ENCODE results near the gene SOX12. TPM values are rescaled to one million over a fixed set of nuclear protein-coding genes. Genes with fewer than 3 reads are reported as not detected.

The SOX12 gene
- total RNA-seq, 1 experiment from 2014 or later = 3.1 TPM

GRCh38 chr20:297925-298775, 27.2 kb upstream of the SOX12 start:
- H3K27me3 ChIP-seq = no peaks in the 10 kb centered on the region
- peak overlapping the region; percentile 65 for H3K4me3 ChIP-seq
- DNase-seq = peak; percentile 73

GRCh38 chr20:298776-299391, 26.5 kb upstream of the SOX12 start:
- no peak for DNase-seq
- Histone ChIP-seq H3K36me3 (peaks cover 7% of the 10 kb centered on the region), H3K9me3 (no peaks in the 10 kb centered on the region), H3K4me3 (peak overlapping the region; percentile 65), H3K27me3 (no peaks in the 10 kb centered on the region)

More at GRCh38 chr20:297925-298775, 27.2 kb upstream of the SOX12 start:
- Histone ChIP-seq H3K36me3 (peaks cover 7% of the 10 kb centered on the region), H3K9me3 (no peaks in the 10 kb centered on the region)

GRCh38 chr20:300345-300990, 24.9 kb upstream of the SOX12 start:
- DNase-seq = no peak
- no peak overlapping the region for H3K4me3 ChIP-seq
- no peaks in the 10 kb centered on the region for H3K27me3 ChIP-seq
- H3K9me3 ChIP-seq = no peaks in the 10 kb centered on the region
- peaks cover 7% of the 10 kb centered on the region for H3K36me3 ChIP-seq

GRCh38 chr20:301886-302848, 23.2 kb upstream of the SOX12 start:
- H3K27me3 ChIP-seq = no peaks in the 10 kb centered on the region
- DNase-seq = no peak
- H3K9me3 ChIP-seq = no peaks in the 10 kb centered on the region
- no peak overlapping the region for H3K4me3 ChIP-seq
- H3K36me3 ChIP-seq = peaks cover 7% of the 10 kb centered on the region

GRCh38 chr20:305745-306144, 19.6 kb upstream of the SOX12 start:
- no peaks in the 10 kb centered on the region for H3K9me3 ChIP-seq
- H3K36me3 ChIP-seq = no peaks in the 10 kb centered on the region

GRCh38 chr20:308427-309038, 16.8 kb upstream of the SOX12 start:
- Histone ChIP-seq H3K4me3 (no peak overlapping the region), H3K27me3 (no peaks in the 10 kb centered on the region), H3K9me3 (no peaks in the 10 kb centered on the region), H3K36me3 (no peaks in the 10 kb centered on the region)
- DNase-seq = no peak

More at GRCh38 chr20:305745-306144, 19.6 kb upstream of the SOX12 start:
- Histone ChIP-seq H3K27me3 (no peaks in the 10 kb centered on the region), H3K4me3 (no peak overlapping the region)
- no peak for DNase-seq

- Histone ChIP-seq H3K27me3 (no peaks in the 10 kb centered on the region), H3K36me3 (no peaks in the 10 kb centered on the region), H3K9me3 (no peaks in the 10 kb centered on the region), H3K4me3 (peak overlapping the region; percentile 50)
- no peak for DNase-seq
These were observed 16.0 kb upstream of the SOX12 start for GRCh38 chr20:309306-309840.

GRCh38 chr20:309841-310644, 15.3 kb upstream of the SOX12 start:
- Histone ChIP-seq H3K4me3 (peak overlapping the region; percentile 50), H3K27me3 (no peaks in the 10 kb centered on the region), H3K36me3 (no peaks in the 10 kb centered on the region), H3K9me3 (no peaks in the 10 kb centered on the region)
- peak; percentile 97 for DNase-seq

- no peaks in the 10 kb centered on the region for H3K27me3 ChIP-seq
- H3K4me3 ChIP-seq = no peak overlapping the region
- H3K9me3 ChIP-seq = no peaks in the 10 kb centered on the region
- no peak for DNase-seq
- no peaks in the 10 kb centered on the region for H3K36me3 ChIP-seq
These were observed 14.7 kb upstream of the SOX12 start for GRCh38 chr20:310645-311044.

GRCh38 chr20:311609-312008, 13.7 kb upstream of the SOX12 start:
- Histone ChIP-seq H3K4me3 (no peak overlapping the region), H3K9me3 (no peaks in the 10 kb centered on the region), H3K27me3 (no peaks in the 10 kb centered on the region), H3K36me3 (no peaks in the 10 kb centered on the region)
- DNase-seq = no peak

GRCh38 chr20:312067-312466, 13.3 kb upstream of the SOX12 start:
- H3K9me3 ChIP-seq = no peaks in the 10 kb centered on the region
- no peaks in the 10 kb centered on the region for H3K27me3 ChIP-seq
- no peak overlapping the region for H3K4me3 ChIP-seq
- H3K36me3 ChIP-seq = no peaks in the 10 kb centered on the region
- DNase-seq = no peak

- no peaks in the 10 kb centered on the region for H3K9me3 ChIP-seq
- no peak for DNase-seq
- no peaks in the 10 kb centered on the region for H3K27me3 ChIP-seq
- H3K4me3 ChIP-seq = no peak overlapping the region
- H3K36me3 ChIP-seq = no peaks in the 10 kb centered on the region
These were observed 12.5 kb upstream of the SOX12 start for GRCh38 chr20:312866-313265.

GRCh38 chr20:313402-313801, 11.9 kb upstream of the SOX12 start:
- Histone ChIP-seq H3K27me3 (no peaks in the 10 kb centered on the region), H3K36me3 (no peaks in the 10 kb centered on the region), H3K9me3 (no peaks in the 10 kb centered on the region), H3K4me3 (no peak overlapping the region)
- no peak for DNase-seq

GRCh38 chr20:313948-314347, 11.4 kb upstream of the SOX12 start:
- no peaks in the 10 kb centered on the region for H3K36me3 ChIP-seq
- no peaks in the 10 kb centered on the region for H3K27me3 ChIP-seq
- no peak for DNase-seq

More at GRCh38 chr20:313948-314347, 11.4 kb upstream of the SOX12 start:
- Histone ChIP-seq H3K4me3 (no peak overlapping the region), H3K9me3 (no peaks in the 10 kb centered on the region)

Measured in MG63 (cell line).